ENCODE data around the gene PLSCR2.
"Not testable (repeated sequence)": the region's sequence is repeated elsewhere in the genome, so short reads cannot be mapped to it uniquely, and the experiment has no call there.

PLSCR2 gene

GRCh38 chr3:146476094-146476740 lies 6.9 kb upstream of the PLSCR2 start:
- no peak for DNase-seq

GRCh38 chr3:146474976-146475375 lies 5.6 kb upstream of the PLSCR2 start:
- DNase-seq = not testable (repeated sequence)

GRCh38 chr3:146473726-146474125 lies 4.4 kb upstream of the PLSCR2 start:
- DNase-seq = no peak

GRCh38 chr3:146472611-146473010 lies 3.2 kb upstream of the PLSCR2 start:
- no peak for DNase-seq

GRCh38 chr3:146471012-146471411 lies 1.7 kb upstream of the PLSCR2 start:
- DNase-seq = no peak

GRCh38 chr3:146470425-146470990 lies 1.1 kb upstream of the PLSCR2 start:
- no peak for DNase-seq

GRCh38 chr3:146468671-146469149 lies 651 bp downstream of the PLSCR2 start:
- DNase-seq = no peak

- DNase-seq = no peak
Observed at GRCh38 chr3:146468234-146468633, 1.1 kb downstream of the PLSCR2 start.

- no peak for DNase-seq
Observed at GRCh38 chr3:146466604-146467003, 2.8 kb downstream of the PLSCR2 start.

GRCh38 chr3:146465693-146466465 lies 3.5 kb downstream of the PLSCR2 start:
- no peak for DNase-seq

GRCh38 chr3:146464783-146465182 lies 4.6 kb downstream of the PLSCR2 start:
- DNase-seq = no peak

- DNase-seq = no peak
Observed at GRCh38 chr3:146464005-146464595, 5.3 kb downstream of the PLSCR2 start.

GRCh38 chr3:146454796-146455195 lies 14.6 kb downstream of the PLSCR2 start:
- no peak for DNase-seq

GRCh38 chr3:146449613-146450012 lies 19.7 kb downstream of the PLSCR2 start:
- DNase-seq = no peak

GRCh38 chr3:146449076-146449475 lies 20.3 kb downstream of the PLSCR2 start:
- no peak for DNase-seq

GRCh38 chr3:146446026-146446425 lies 23.3 kb downstream of the PLSCR2 start:
- no peak for DNase-seq

GRCh38 chr3:146440310-146440709 lies 29.1 kb downstream of the PLSCR2 start:
- DNase-seq = not testable (repeated sequence)

GRCh38 chr3:146432066-146432465 lies 37.3 kb downstream of the PLSCR2 start:
- no peak for DNase-seq

- DNase-seq = no peak
Observed at GRCh38 chr3:146431240-146431639, 38.1 kb downstream of the PLSCR2 start.

- no peak for DNase-seq
Observed at GRCh38 chr3:146425341-146425740, 44.0 kb downstream of the PLSCR2 start.

GRCh38 chr3:146421819-146422759 lies 47.3 kb downstream of the PLSCR2 start:
- DNase-seq = no peak

- DNase-seq = no peak
Observed at GRCh38 chr3:146416366-146416765, 53.0 kb downstream of the PLSCR2 start.

All from islet precursor cell (in vitro differentiated cells).